Liver (tissue), 9 donors: ENCODE data around the gene TCF25. TPM values are rescaled to one million over a fixed set of nuclear protein-coding genes. Genes with fewer than 3 reads are reported as not detected.

ENCODE experiments used
- DNase-seq: peaks from one replicate; pipeline ENCODE4 v3.0.0-alpha.2; 2017; ENCODE audit warnings: low spot score
- H3K27ac ChIP-seq, 2 donors: one replicate each; pipeline ENCODE4 v1.7.0; 2013; ENCODE audit warnings: inconsistent platforms in 2 of 2, low read length in 2 of 2, control low read depth in 1 of 2, low read depth in 1 of 2, mild to moderate bottlenecking in 1 of 2
- H3K27me3 ChIP-seq, 4 donors: one replicate each; pipeline versions ENCODE4 v1.6.1 to v1.7.0; 2013; ENCODE audit warnings: low read length in 3 of 4, inconsistent platforms in 1 of 4, mild to moderate bottlenecking in 1 of 4, moderate library complexity in 1 of 4; ENCODE audit not compliant: control insufficient read depth in 4 of 4, insufficient read depth in 4 of 4
- H3K36me3 ChIP-seq, 4 donors: one replicate each; pipeline versions ENCODE4 v1.6.1 to v1.7.0; 2013; ENCODE audit warnings: low read length in 3 of 4, mild to moderate bottlenecking in 3 of 4, low read depth in 1 of 4, moderate library complexity in 1 of 4; ENCODE audit not compliant: control insufficient read depth in 4 of 4, insufficient read depth in 3 of 4
- H3K4me1 ChIP-seq, 4 donors: one replicate each; pipeline versions ENCODE4 v1.6.1 to v1.7.0; 2013; ENCODE audit warnings: low read length in 3 of 4, mild to moderate bottlenecking in 3 of 4, moderate library complexity in 1 of 4; ENCODE audit not compliant: control insufficient read depth in 4 of 4, insufficient read depth in 4 of 4
- H3K4me3 ChIP-seq, 3 donors: one replicate each; pipeline versions ENCODE4 v1.6.1 to v1.7.0; 2013; ENCODE audit warnings: low read length in 3 of 3, control low read depth in 1 of 3, low read depth in 1 of 3, mild to moderate bottlenecking in 1 of 3
- H3K9ac ChIP-seq, 2 donors: one replicate each; pipeline ENCODE4 v1.7.0; 2013; ENCODE audit warnings: low read length in 2 of 2, mild to moderate bottlenecking in 2 of 2, moderate library complexity in 2 of 2, control low read depth in 1 of 2, low read depth in 1 of 2
- H3K9me3 ChIP-seq, 4 donors: one replicate each; pipeline versions ENCODE4 v1.6.1 to v1.7.0; 2013; ENCODE audit warnings: low read length in 3 of 4; ENCODE audit not compliant: control insufficient read depth in 4 of 4
- EGR1 ChIP-seq, 2 donors: IDR thresholded peaks; 2 replicates each; pipeline ENCODE4 v1.6.1; 2016 to 2018; ENCODE audit warnings: antibody characterized with exemption in 2 of 2, low read depth in 2 of 2
- FOXA1 ChIP-seq: IDR thresholded peaks from 2 replicates; pipeline ENCODE4 v1.6.1; 2016; ENCODE audit warnings: antibody characterized with exemption
- FOXA2 ChIP-seq: IDR thresholded peaks from 2 replicates; pipeline ENCODE4 v1.6.1; 2016; ENCODE audit warnings: antibody characterized with exemption
- GABPA ChIP-seq, 2 donors: IDR thresholded peaks in 1 of 2; conservative IDR thresholded peaks in 1 of 2; 2 replicates each; pipeline ENCODE4 v1.6.1; 2016; ENCODE audit warnings: antibody characterized with exemption in 2 of 2, mild to moderate bottlenecking in 1 of 2, moderate library complexity in 1 of 2
- HNF4A ChIP-seq, 2 donors: conservative IDR thresholded peaks; 2 replicates each; pipeline ENCODE4 v1.6.1; 2016; ENCODE audit warnings: antibody characterized with exemption in 2 of 2, mild to moderate bottlenecking in 2 of 2
- HNF4G ChIP-seq: IDR thresholded peaks from 2 replicates; pipeline ENCODE4 v1.6.1; 2016; ENCODE audit warnings: antibody characterized with exemption
- JUND ChIP-seq, 2 donors: IDR thresholded peaks; 2 replicates each; pipeline ENCODE4 v1.6.1; 2016; ENCODE audit warnings: antibody characterized with exemption in 2 of 2
- NR2F2 ChIP-seq: IDR thresholded peaks from 2 replicates; pipeline ENCODE4 v1.6.1; 2016; ENCODE audit warnings: antibody characterized with exemption
- RAD21 ChIP-seq, 2 donors: IDR thresholded peaks; 2 replicates each; pipeline ENCODE4 v1.6.1; 2016; ENCODE audit warnings: antibody characterized with exemption in 2 of 2, mild to moderate bottlenecking in 2 of 2
- RXRA ChIP-seq, 2 donors: IDR thresholded peaks; 2 replicates each; pipeline ENCODE4 v1.6.1; 2017 to 2018; ENCODE audit warnings: antibody characterized with exemption in 2 of 2, mild to moderate bottlenecking in 1 of 2
- SP1 ChIP-seq: IDR thresholded peaks from 2 replicates; pipeline ENCODE4 v1.6.1; 2018; ENCODE audit warnings: antibody characterized with exemption, mild to moderate bottlenecking
- TAF1 ChIP-seq: conservative IDR thresholded peaks from 2 replicates; pipeline ENCODE4 v1.6.1; 2016; ENCODE audit warnings: antibody characterized with exemption, mild to moderate bottlenecking
- YY1 ChIP-seq: IDR thresholded peaks from 2 replicates; pipeline ENCODE4 v1.6.1; 2016; ENCODE audit warnings: antibody characterized with exemption, mild to moderate bottlenecking
- WGBS: extraction: QIAGEN DNeasy Blood & Tissue Kit; methylation state at CpG from one replicate; pipeline ENCODE4 v1.1.7; 2013; 5-methylcytosine and 5-hydroxymethylcytosine counted together
- polyA plus RNA-seq, 2 donors: library from polyadenylated mRNA; stranded (reverse) in 1 of 2; unstranded in 1 of 2; fragments of 200-250 nt in 1 of 2; fragments of >200 nt in 1 of 2; fragmentation: Nextera tagmentation in 1 of 2; extraction: Ambion mirVana in 1 of 2; gene quantifications; one replicate each; pipeline versions ENCODE4 v1.2.1 to v1.2.3, GENCODE V29; 2013 to 2015
- total RNA-seq, 2 donors: library from RNA; depleted of rRNA; stranded (reverse); fragments of >200 nt; gene quantifications; one replicate each; pipeline ENCODE4 v1.2.3, GENCODE V29; 2014
- TF ChIP-seq, protein P1 (sequence below): IDR thresholded peaks from 2 replicates; pipeline ENCODE4 v1.6.1; 2016; ENCODE audit warnings: antibody characterized with exemption, mild to moderate bottlenecking
- TF ChIP-seq, protein P2 (sequence below): IDR thresholded peaks from 2 replicates; pipeline ENCODE4 v1.6.1; 2016; ENCODE audit warnings: antibody characterized with exemption
- TF ChIP-seq, protein P3 (sequence below): IDR thresholded peaks from 2 replicates; pipeline ENCODE4 v1.6.1; 2016; ENCODE audit warnings: antibody characterized with exemption
- TF ChIP-seq, protein P4 (sequence below): IDR thresholded peaks from 2 replicates; pipeline ENCODE4 v1.6.1; 2016; ENCODE audit warnings: antibody characterized with exemption
- donor health status: healthy.
- donor health status: healthy.
- donor health status: healthy.
- donor health status: healthy.
- donor health status: healthy.

Gene TCF25
- total and polyA plus RNA-seq, 4 donors, result 59.6 to 98.8 (median 76.8) TPM

DNA sequence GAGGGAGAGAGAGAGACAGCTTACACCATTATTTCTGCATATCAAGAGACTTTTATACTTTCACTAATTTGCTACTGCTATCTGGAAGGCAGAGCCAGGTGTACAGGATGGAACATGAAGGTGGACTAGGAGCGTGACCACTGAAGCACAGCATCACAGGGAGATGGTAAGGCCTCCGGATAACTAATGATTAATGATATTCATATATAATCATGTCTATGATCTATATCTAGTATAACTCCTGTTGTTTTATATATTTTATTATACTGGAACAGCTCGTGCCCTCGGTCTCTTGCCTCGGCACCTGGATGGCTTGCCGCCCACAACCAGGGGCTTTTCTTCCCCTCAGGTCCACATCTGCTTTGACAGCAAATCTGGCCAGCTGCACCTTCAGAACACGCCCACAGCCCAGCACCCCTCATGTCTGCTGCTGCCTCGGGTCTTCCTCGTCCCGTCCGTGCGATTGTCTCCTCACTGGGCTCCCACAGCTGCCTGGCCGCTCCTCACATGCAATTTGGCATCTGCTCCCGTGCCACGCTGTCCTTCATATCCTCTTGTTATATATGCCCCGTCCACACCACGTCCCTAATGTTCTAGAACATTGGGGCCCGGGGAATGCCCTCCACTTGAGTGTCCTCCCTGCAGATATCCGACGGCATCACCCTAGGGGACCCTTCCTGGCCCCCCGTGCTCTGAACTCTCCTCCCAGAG is 64.9 kb downstream of the TCF25 start:
- H3K4me3 ChIP-seq, result no peak overlapping the region
- no peaks in the 10 kb centered on the region for H3K36me3 ChIP-seq
- no peak overlapping the region for H3K9ac ChIP-seq
- TF ChIP-seq TAF1, result no peak
- TF ChIP-seq FOXA2, result no peak
- TF ChIP-seq RAD21 (IDR thresholded peaks at IDR 0.05), result no peak
- no peak for TF ChIP-seq NR2F2
- TF ChIP-seq GABPA (IDR thresholded peaks at IDR 0.05 in 1 of 2, conservative IDR thresholded peaks at IDR 0.05 in 1 of 2), result no peak
- TF ChIP-seq YY1, result no peak
- no peak for TF ChIP-seq FOXA1
- TF ChIP-seq SP1, result no peak
- TF ChIP-seq JUND (IDR thresholded peaks at IDR 0.05), result no peak
- TF ChIP-seq, protein P1, sequence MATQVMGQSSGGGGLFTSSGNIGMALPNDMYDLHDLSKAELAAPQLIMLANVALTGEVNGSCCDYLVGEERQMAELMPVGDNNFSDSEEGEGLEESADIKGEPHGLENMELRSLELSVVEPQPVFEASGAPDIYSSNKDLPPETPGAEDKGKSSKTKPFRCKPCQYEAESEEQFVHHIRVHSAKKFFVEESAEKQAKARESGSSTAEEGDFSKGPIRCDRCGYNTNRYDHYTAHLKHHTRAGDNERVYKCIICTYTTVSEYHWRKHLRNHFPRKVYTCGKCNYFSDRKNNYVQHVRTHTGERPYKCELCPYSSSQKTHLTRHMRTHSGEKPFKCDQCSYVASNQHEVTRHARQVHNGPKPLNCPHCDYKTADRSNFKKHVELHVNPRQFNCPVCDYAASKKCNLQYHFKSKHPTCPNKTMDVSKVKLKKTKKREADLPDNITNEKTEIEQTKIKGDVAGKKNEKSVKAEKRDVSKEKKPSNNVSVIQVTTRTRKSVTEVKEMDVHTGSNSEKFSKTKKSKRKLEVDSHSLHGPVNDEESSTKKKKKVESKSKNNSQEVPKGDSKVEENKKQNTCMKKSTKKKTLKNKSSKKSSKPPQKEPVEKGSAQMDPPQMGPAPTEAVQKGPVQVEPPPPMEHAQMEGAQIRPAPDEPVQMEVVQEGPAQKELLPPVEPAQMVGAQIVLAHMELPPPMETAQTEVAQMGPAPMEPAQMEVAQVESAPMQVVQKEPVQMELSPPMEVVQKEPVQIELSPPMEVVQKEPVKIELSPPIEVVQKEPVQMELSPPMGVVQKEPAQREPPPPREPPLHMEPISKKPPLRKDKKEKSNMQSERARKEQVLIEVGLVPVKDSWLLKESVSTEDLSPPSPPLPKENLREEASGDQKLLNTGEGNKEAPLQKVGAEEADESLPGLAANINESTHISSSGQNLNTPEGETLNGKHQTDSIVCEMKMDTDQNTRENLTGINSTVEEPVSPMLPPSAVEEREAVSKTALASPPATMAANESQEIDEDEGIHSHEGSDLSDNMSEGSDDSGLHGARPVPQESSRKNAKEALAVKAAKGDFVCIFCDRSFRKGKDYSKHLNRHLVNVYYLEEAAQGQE, result no peak
- TF ChIP-seq EGR1 (IDR thresholded peaks at IDR 0.05; ENCODE audit: low read depth in 2 of 2), result no peak
- no peak for TF ChIP-seq RXRA (IDR thresholded peaks at IDR 0.05)
- no peak for TF ChIP-seq HNF4G
- TF ChIP-seq, protein P2, sequence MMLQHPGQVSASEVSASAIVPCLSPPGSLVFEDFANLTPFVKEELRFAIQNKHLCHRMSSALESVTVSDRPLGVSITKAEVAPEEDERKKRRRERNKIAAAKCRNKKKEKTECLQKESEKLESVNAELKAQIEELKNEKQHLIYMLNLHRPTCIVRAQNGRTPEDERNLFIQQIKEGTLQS, result no peak
- no peak for TF ChIP-seq HNF4A (conservative IDR thresholded peaks at IDR 0.05)
- WGBS, result 79% methylated on average over 21 of the region's 21 CpGs
- no peaks in the 10 kb centered on the region for H3K4me1 ChIP-seq
- no peak overlapping the region for H3K27ac ChIP-seq
- H3K27me3 ChIP-seq, result no peaks in the 10 kb centered on the region
- H3K9me3 ChIP-seq, result no peaks in the 10 kb centered on the region
- no peak for DNase-seq

DNA sequence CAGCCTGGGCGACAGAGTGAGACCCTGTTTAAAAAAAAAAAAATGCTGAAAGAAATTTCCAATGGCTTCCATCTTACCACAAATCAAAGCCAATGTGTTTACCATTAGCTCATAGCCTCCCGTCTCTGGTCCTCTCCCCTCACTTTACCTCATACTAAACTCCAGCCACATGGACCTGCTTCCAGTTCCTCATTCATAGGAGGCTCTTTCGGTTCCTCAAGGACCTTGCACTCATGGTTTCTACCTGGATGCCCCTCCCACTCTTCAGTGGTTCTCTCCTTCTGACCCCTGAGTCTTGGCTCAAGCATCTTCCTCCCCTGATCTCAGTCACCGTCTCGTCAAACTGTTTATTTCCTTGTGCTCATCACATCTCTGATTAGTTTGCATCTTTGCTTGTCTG is 71.4 kb downstream of the TCF25 start:
- no peak overlapping the region for H3K4me3 ChIP-seq
- no peaks in the 10 kb centered on the region for H3K9me3 ChIP-seq
- H3K27me3 ChIP-seq, result no peaks in the 10 kb centered on the region
- no peak for TF ChIP-seq NR2F2
- no peak for DNase-seq
- peaks cover 7 to 16% (median 9%) of the 10 kb centered on the region in 4 donors for H3K4me1 ChIP-seq
- no peak overlapping the region for H3K9ac ChIP-seq
- 72% methylated on average over 5 of the region's 5 CpGs for WGBS
- no peaks in the 10 kb centered on the region for H3K36me3 ChIP-seq
- no peak overlapping the region for H3K27ac ChIP-seq

DNA sequence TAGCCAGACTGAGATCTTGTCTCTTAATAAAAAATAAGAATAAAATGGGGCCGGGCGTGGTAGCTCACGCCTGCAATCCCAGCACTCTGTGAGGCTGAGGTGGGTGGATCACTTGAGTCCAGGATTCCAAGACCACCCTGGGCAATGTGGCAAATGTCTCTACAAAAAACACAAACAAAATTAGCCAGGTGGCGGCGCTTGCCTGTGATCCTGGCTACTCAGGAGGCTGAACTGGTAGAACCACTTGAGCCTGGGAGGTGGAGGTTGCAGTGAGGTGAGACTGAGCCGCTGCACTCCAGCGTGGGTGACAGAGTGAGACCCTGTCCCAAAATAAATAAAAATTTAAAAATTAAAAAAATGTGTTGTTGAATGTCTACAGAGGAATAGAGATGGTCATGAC is 72.3 kb downstream of the TCF25 start:
- H3K27me3 ChIP-seq, result no peaks in the 10 kb centered on the region
- no peaks in the 10 kb centered on the region for H3K9me3 ChIP-seq
- no peak overlapping the region for H3K9ac ChIP-seq
- 74% methylated on average over 7 of the region's 7 CpGs for WGBS
- H3K27ac ChIP-seq, result no peak overlapping the region
- no peaks in the 10 kb centered on the region for H3K36me3 ChIP-seq
- DNase-seq, result no peak
- peaks cover 7 to 16% (median 9%) of the 10 kb centered on the region in 4 donors for H3K4me1 ChIP-seq
- H3K4me3 ChIP-seq, result no peak overlapping the region
- TF ChIP-seq EGR1 (IDR thresholded peaks at IDR 0.05; ENCODE audit: low read depth in 2 of 2) (no peak), HNF4G (no peak), HNF4A (conservative IDR thresholded peaks at IDR 0.05) (no peak), TAF1 (no peak), GABPA (IDR thresholded peaks at IDR 0.05 in 1 of 2, conservative IDR thresholded peaks at IDR 0.05 in 1 of 2) (no peak), SP1 (no peak), FOXA2 (no peak), FOXA1 (no peak), RXRA (IDR thresholded peaks at IDR 0.05) (no peak), RAD21 (IDR thresholded peaks at IDR 0.05) (no peak), JUND (IDR thresholded peaks at IDR 0.05) (no peak)
- TF ChIP-seq, protein P1, result no peak
- TF ChIP-seq, protein P3, sequence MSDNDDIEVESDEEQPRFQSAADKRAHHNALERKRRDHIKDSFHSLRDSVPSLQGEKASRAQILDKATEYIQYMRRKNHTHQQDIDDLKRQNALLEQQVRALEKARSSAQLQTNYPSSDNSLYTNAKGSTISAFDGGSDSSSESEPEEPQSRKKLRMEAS, result no peak
- TF ChIP-seq, protein P4, sequence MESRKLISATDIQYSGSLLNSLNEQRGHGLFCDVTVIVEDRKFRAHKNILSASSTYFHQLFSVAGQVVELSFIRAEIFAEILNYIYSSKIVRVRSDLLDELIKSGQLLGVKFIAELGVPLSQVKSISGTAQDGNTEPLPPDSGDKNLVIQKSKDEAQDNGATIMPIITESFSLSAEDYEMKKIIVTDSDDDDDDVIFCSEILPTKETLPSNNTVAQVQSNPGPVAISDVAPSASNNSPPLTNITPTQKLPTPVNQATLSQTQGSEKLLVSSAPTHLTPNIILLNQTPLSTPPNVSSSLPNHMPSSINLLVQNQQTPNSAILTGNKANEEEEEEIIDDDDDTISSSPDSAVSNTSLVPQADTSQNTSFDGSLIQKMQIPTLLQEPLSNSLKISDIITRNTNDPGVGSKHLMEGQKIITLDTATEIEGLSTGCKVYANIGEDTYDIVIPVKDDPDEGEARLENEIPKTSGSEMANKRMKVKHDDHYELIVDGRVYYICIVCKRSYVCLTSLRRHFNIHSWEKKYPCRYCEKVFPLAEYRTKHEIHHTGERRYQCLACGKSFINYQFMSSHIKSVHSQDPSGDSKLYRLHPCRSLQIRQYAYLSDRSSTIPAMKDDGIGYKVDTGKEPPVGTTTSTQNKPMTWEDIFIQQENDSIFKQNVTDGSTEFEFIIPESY, result no peak
- TF ChIP-seq, protein P2, result no peak
